ENCODE results near the gene GCGR. TPM values are rescaled to one million over a fixed set of nuclear protein-coding genes. Genes with fewer than 3 reads are reported as not detected.

GCGR gene
- total RNA-seq, 2 donors from 2014 or later = 0.52 to 5.3 TPM

- DNase-seq = no peak
- no peak overlapping the region for H3K27ac ChIP-seq
- ATAC-seq = no peak
- TF ChIP-seq CTCF (IDR thresholded peaks at IDR 0.05) (no peak), POLR2A (IDR thresholded peaks at IDR 0.05) (no peak)
- H3K4me3 ChIP-seq = no peak overlapping the region
- H3K9me3 ChIP-seq = no peaks in the 10 kb centered on the region
- no peaks in the 10 kb centered on the region for H3K36me3 ChIP-seq (replicated peaks in 1 of 2; ENCODE audit: insufficient read depth in 1 of 2, low read depth in 2 of 2)
- intact Hi-C loops (cut with DNase I) = no loop called here
- peaks cover 0 to 6% of the 10 kb centered on the region in 2 donors for H3K27me3 ChIP-seq
- peaks cover 11% of the 10 kb centered on the region for H3K4me1 ChIP-seq
- WGBS, 2 donors = 73 to 81% methylated on average over 4 to 22 of the region's 24 CpGs
Measured at GRCh38 chr17:81811705-81812570, 8.0 kb downstream of the GCGR start.

GRCh38 chr17:81812571-81813370 lies 8.8 kb downstream of the GCGR start:
- intact Hi-C loops (cut with DNase I) = no loop called here
- no peak overlapping the region for H3K4me3 ChIP-seq
- no peaks in the 10 kb centered on the region for H3K9me3 ChIP-seq
- H3K4me1 ChIP-seq = peaks cover 11% of the 10 kb centered on the region
- TF ChIP-seq CTCF (IDR thresholded peaks at IDR 0.05) = no peak
- TF ChIP-seq POLR2A (IDR thresholded peaks at IDR 0.05) = no peak
- peaks cover 0 to 6% of the 10 kb centered on the region in 2 donors for H3K27me3 ChIP-seq
- no peak for DNase-seq
- 73 to 88% methylated on average over 22 to 44 of the region's 45 CpGs for WGBS, 2 donors
- H3K27ac ChIP-seq = no peak overlapping the region
- no peak for ATAC-seq
- no peaks in the 10 kb centered on the region for H3K36me3 ChIP-seq (replicated peaks in 1 of 2; ENCODE audit: insufficient read depth in 1 of 2, low read depth in 2 of 2)

GRCh38 chr17:81813371-81813684 lies 9.4 kb downstream of the GCGR start:
- ATAC-seq = no peak

GRCh38 chr17:81813861-81814683 lies 10.1 kb downstream of the GCGR start:
- no peaks in the 10 kb centered on the region for H3K9me3 ChIP-seq
- ATAC-seq = no peak
- intact Hi-C loops (cut with DNase I) = no loop called here
- H3K4me1 ChIP-seq = peaks cover 11% of the 10 kb centered on the region
- H3K27me3 ChIP-seq = peaks cover 0 to 6% of the 10 kb centered on the region in 2 donors
- WGBS, 2 donors = 84 to 100% methylated on average over 2 to 30 of the region's 41 CpGs
- DNase-seq = no peak
- H3K4me3 ChIP-seq = no peak overlapping the region
- H3K36me3 ChIP-seq (replicated peaks in 1 of 2; ENCODE audit: insufficient read depth in 1 of 2, low read depth in 2 of 2) = no peaks in the 10 kb centered on the region
- TF ChIP-seq POLR2A (IDR thresholded peaks at IDR 0.05) (no peak), CTCF (IDR thresholded peaks at IDR 0.05) (no peak)
- no peak overlapping the region for H3K27ac ChIP-seq

More at GRCh38 chr17:81813371-81813684, 9.4 kb downstream of the GCGR start:
- intact Hi-C loops (cut with DNase I) = no loop called here
- peaks cover 0 to 6% of the 10 kb centered on the region in 2 donors for H3K27me3 ChIP-seq
- no peak for DNase-seq
- H3K9me3 ChIP-seq = no peaks in the 10 kb centered on the region
- WGBS, 2 donors = 84% methylated on average over 15 of the region's 15 CpGs; no CpG with 5 or more reads in 1 of the 2 donors
- no peaks in the 10 kb centered on the region for H3K36me3 ChIP-seq (replicated peaks in 1 of 2; ENCODE audit: insufficient read depth in 1 of 2, low read depth in 2 of 2)
- H3K4me3 ChIP-seq = no peak overlapping the region
- no peak for TF ChIP-seq CTCF (IDR thresholded peaks at IDR 0.05)
- no peak for TF ChIP-seq POLR2A (IDR thresholded peaks at IDR 0.05)
- no peak overlapping the region for H3K27ac ChIP-seq
- H3K4me1 ChIP-seq = peaks cover 11% of the 10 kb centered on the region

Data from body of pancreas (tissue), 4 donors.